Neural cell (in vitro differentiated cells): ENCODE results near the gene BLMH. TPM values are rescaled to one million over a fixed set of nuclear protein-coding genes. Genes with fewer than 3 reads are reported as not detected.

Experiments used
- H2AFZ ChIP-seq: fragments of 200-600, 300-800 bp; sonication (generic), shearing (Covaris generic); 2 replicates; pipeline ENCODE4 v1.6.0; 2014; ENCODE audit warnings: low read depth, mild to moderate bottlenecking, antibody characterized with exemption, low read length, moderate library complexity
- H3F3A ChIP-seq: fragments of 200-600 bp; shearing (Covaris generic); 2 replicates; pipeline ENCODE4 v1.6.1; 2016; ENCODE audit warnings: mild to moderate bottlenecking, moderate library complexity, mixed read lengths, antibody characterized with exemption, low read length; ENCODE audit not compliant: insufficient read depth, poor library complexity, severe bottlenecking
- H3K27ac ChIP-seq: fragments of 200-600, 300-800 bp; sonication (generic), shearing (Covaris generic); 2 replicates; pipeline ENCODE4 v1.5.1; 2014; ENCODE audit warnings: mild to moderate bottlenecking, low read length, moderate library complexity
- H3K27me3 ChIP-seq: fragments of 300-800, 200-600 bp; sonication (generic), shearing (Covaris generic); 2 replicates; pipeline ENCODE4 v1.6.0; 2014; ENCODE audit warnings: mild to moderate bottlenecking, low read depth, low read length, moderate library complexity; ENCODE audit not compliant: insufficient read depth
- H3K36me3 ChIP-seq: fragments of 300-800, 200-600 bp; sonication (generic), shearing (Covaris generic); 2 replicates; pipeline ENCODE4 v1.5.1; 2014; ENCODE audit warnings: mild to moderate bottlenecking, antibody characterized with exemption, low read length, moderate library complexity; ENCODE audit not compliant: insufficient read depth
- H3K4me2 ChIP-seq: fragments of 300-800, 200-600 bp; sonication (generic), shearing (Covaris generic); 2 replicates; pipeline ENCODE4 v1.6.0; 2014; ENCODE audit warnings: mild to moderate bottlenecking, low read length
- H3K4me3 ChIP-seq: fragments of 300-800, 200-600 bp; sonication (generic), shearing (Covaris generic); 2 replicates; pipeline ENCODE4 v1.5.1; 2014; ENCODE audit warnings: mild to moderate bottlenecking, low read length, moderate library complexity
- H3K79me2 ChIP-seq: fragments of 200-600 bp; shearing (Covaris generic); replicated peaks from 2 replicates; pipeline ENCODE4 v1.6.0; 2014; ENCODE audit warnings: mild to moderate bottlenecking, low read length, moderate library complexity; ENCODE audit not compliant: insufficient read depth
- H3K9ac ChIP-seq: fragments of 300-800, 200-600 bp; sonication (generic), shearing (Covaris generic); 2 replicates; pipeline ENCODE4 v1.6.1; 2016; ENCODE audit warnings: mild to moderate bottlenecking, low read length, mixed read lengths
- H3K9me2 ChIP-seq: fragments of 200-600 bp; shearing (Covaris generic); 2 replicates; pipeline ENCODE4 v1.6.1; 2016; ENCODE audit warnings: mild to moderate bottlenecking, low read length, mixed read lengths; ENCODE audit not compliant: insufficient read depth
- H3K9me3 ChIP-seq: fragments of 200-600, 300-800 bp; sonication (generic), shearing (Covaris generic); 2 replicates; pipeline ENCODE4 v1.6.1; 2016; ENCODE audit warnings: mild to moderate bottlenecking, mixed run types, low read length, moderate library complexity, mixed read lengths
- H4K20me1 ChIP-seq: fragments of 200-600 bp; shearing (Covaris generic); 2 replicates; pipeline ENCODE4 v1.6.1; 2016; ENCODE audit warnings: mild to moderate bottlenecking, mixed run types; ENCODE audit not compliant: insufficient read depth
- EP300 ChIP-seq: fragments of 450-650 bp; conservative IDR thresholded peaks from 2 replicates; pipeline ENCODE4 v1.6.1; 2014; ENCODE audit warnings: antibody characterized with exemption, mild to moderate bottlenecking, moderate library complexity; ENCODE audit not compliant: poor library complexity, severe bottlenecking
- EZH2 ChIP-seq: fragments of 200-600, 300-800 bp; shearing (Covaris generic), sonication (generic); IDR thresholded peaks from 2 replicates; pipeline ENCODE4 v1.6.1; 2014; ENCODE audit warnings: antibody characterized with exemption, low read length, borderline replicate concordance, mild to moderate bottlenecking; ENCODE audit not compliant: insufficient read depth, poor library complexity, severe bottlenecking
- POLR2AphosphoS5 ChIP-seq: IDR thresholded peaks from 2 replicates; pipeline ENCODE4 v1.6.1; 2012
- RAD21 ChIP-seq: fragments of 450-650 bp; conservative IDR thresholded peaks from 2 replicates; pipeline ENCODE4 v1.6.1; 2014; ENCODE audit warnings: antibody characterized with exemption, mild to moderate bottlenecking, moderate library complexity
- REST ChIP-seq: IDR thresholded peaks from 2 replicates; pipeline ENCODE4 v1.6.1; 2012; ENCODE audit warnings: borderline replicate concordance
- polyA plus RNA-seq: library from polyadenylated mRNA; depleted of rRNA; stranded (reverse); fragments of >200 nt; gene quantifications from 2 replicates; pipeline ENCODE4 v1.2.3, GENCODE V29; 2014

Gene BLMH
- polyA plus RNA-seq, 1 donor from 2014 or later, result 44.3 TPM

- Histone ChIP-seq H2AFZ (no peak overlapping the region), H4K20me1 (no peaks in the 10 kb centered on the region), H3K4me2 (no peak overlapping the region), H3K4me3 (no peak overlapping the region), H3F3A (no peaks in the 10 kb centered on the region), H3K9me2 (no peaks in the 10 kb centered on the region), H3K79me2 (no peaks in the 10 kb centered on the region), H3K36me3 (no peaks in the 10 kb centered on the region), H3K27me3 (no peaks in the 10 kb centered on the region), H3K27ac (no peak overlapping the region), H3K9me3 (no peaks in the 10 kb centered on the region), H3K9ac (no peak overlapping the region)
- TF ChIP-seq REST (no peak), POLR2AphosphoS5 (peak; percentile 85)
Measured at GRCh38 chr17:30263552-30264333, 28.0 kb downstream of the BLMH start.

GRCh38 chr17:30256756-30257506 lies 34.8 kb downstream of the BLMH start:
- TF ChIP-seq RAD21 (no peak), EZH2 (no peak), REST (no peak), EP300 (no peak)
- no peaks in the 10 kb centered on the region for H3K36me3 ChIP-seq
- H3K4me2 ChIP-seq, result no peak overlapping the region

More at GRCh38 chr17:30256756-30257506, 34.8 kb downstream of the BLMH start:
- Histone ChIP-seq H3K9ac (no peak overlapping the region), H4K20me1 (no peaks in the 10 kb centered on the region), H3F3A (no peaks in the 10 kb centered on the region), H3K4me3 (no peak overlapping the region), H3K27ac (no peak overlapping the region), H3K9me2 (no peaks in the 10 kb centered on the region), H2AFZ (no peak overlapping the region), H3K27me3 (no peaks in the 10 kb centered on the region), H3K79me2 (no peaks in the 10 kb centered on the region), H3K9me3 (no peaks in the 10 kb centered on the region)
